ENCODE measurements around the gene H2AZ2. TPM values are rescaled to one million over a fixed set of nuclear protein-coding genes. Genes with fewer than 3 reads are reported as not detected.

The H2AZ2 gene
- polyA plus RNA-seq (2012; ENCODE audit: insufficient read length, low read depth), result 152 TPM

- TF ChIP-seq FOXP2 (optimal IDR thresholded peaks at IDR 0.05; ENCODE audit: borderline replicate concordance, extremely low read depth, extremely low read length, insufficient read depth) (peak; percentile 8), TAF1 (IDR thresholded peaks at IDR 0.05; ENCODE audit: borderline replicate concordance, insufficient read depth, low read length) (peak; percentile 85; the same call in 1 of the 2 replicates), REST (IDR thresholded peaks at IDR 0.05; ENCODE audit: insufficient read depth in 1 of 2, low read depth in 2 of 2, low read length in 2 of 2) (0 out of 4 replicates have a peak, but pooled peaks of 1 of the 2 experiments have one; percentile 15), SIN3A (IDR thresholded peaks at IDR 0.05; ENCODE audit: borderline replicate concordance, insufficient read depth, low read length) (peak; percentile 83; the same call in 1 of the 2 replicates), POLR2AphosphoS5 (IDR thresholded peaks at IDR 0.05; ENCODE audit: low read depth, low read length) (peak; percentile 86)
Observed at GRCh38 chr7:44847920-44848634, at the start of gene H2AZ2. H2AZ2 (minus strand) TSS chr7:44848087; CDS start chr7:44847971, 116 bp downstream.

- no peak for TF ChIP-seq REST (IDR thresholded peaks at IDR 0.05; ENCODE audit: insufficient read depth in 1 of 2, low read depth in 2 of 2, low read length in 2 of 2)
- TF ChIP-seq POLR2AphosphoS5 (IDR thresholded peaks at IDR 0.05; ENCODE audit: low read depth, low read length), result no peak
- TF ChIP-seq TAF1 (IDR thresholded peaks at IDR 0.05; ENCODE audit: borderline replicate concordance, insufficient read depth, low read length), result no peak
- no peak for TF ChIP-seq SIN3A (IDR thresholded peaks at IDR 0.05; ENCODE audit: borderline replicate concordance, insufficient read depth, low read length)
- TF ChIP-seq FOXP2 (optimal IDR thresholded peaks at IDR 0.05; ENCODE audit: borderline replicate concordance, extremely low read depth, extremely low read length, insufficient read depth), result no peak
Observed at GRCh38 chr7:44897309-44897708, 49.4 kb upstream of the H2AZ2 start.

GRCh38 chr7:44894888-44895580 lies 47.1 kb upstream of the H2AZ2 start:
- TF ChIP-seq REST (IDR thresholded peaks at IDR 0.05; ENCODE audit: insufficient read depth in 1 of 2, low read depth in 2 of 2, low read length in 2 of 2) (no peak), POLR2AphosphoS5 (IDR thresholded peaks at IDR 0.05; ENCODE audit: low read depth, low read length) (no peak), FOXP2 (optimal IDR thresholded peaks at IDR 0.05; ENCODE audit: borderline replicate concordance, extremely low read depth, extremely low read length, insufficient read depth) (no peak), SIN3A (IDR thresholded peaks at IDR 0.05; ENCODE audit: borderline replicate concordance, insufficient read depth, low read length) (no peak), TAF1 (IDR thresholded peaks at IDR 0.05; ENCODE audit: borderline replicate concordance, insufficient read depth, low read length) (no peak)

GRCh38 chr7:44893710-44894234 lies 45.9 kb upstream of the H2AZ2 start:
- TF ChIP-seq SIN3A (IDR thresholded peaks at IDR 0.05; ENCODE audit: borderline replicate concordance, insufficient read depth, low read length), result no peak
- no peak for TF ChIP-seq POLR2AphosphoS5 (IDR thresholded peaks at IDR 0.05; ENCODE audit: low read depth, low read length)
- TF ChIP-seq REST (IDR thresholded peaks at IDR 0.05; ENCODE audit: insufficient read depth in 1 of 2, low read depth in 2 of 2, low read length in 2 of 2), result no peak
- no peak for TF ChIP-seq TAF1 (IDR thresholded peaks at IDR 0.05; ENCODE audit: borderline replicate concordance, insufficient read depth, low read length)
- TF ChIP-seq FOXP2 (optimal IDR thresholded peaks at IDR 0.05; ENCODE audit: borderline replicate concordance, extremely low read depth, extremely low read length, insufficient read depth), result no peak

All from PFSK-1 (cell line).